ACHN (cell line): ENCODE data around the gene CELSR2.
A peak's percentile ranks its signal among the peaks of the same experiment; 100 is the strongest.
"Not testable (repeated sequence)": the region's sequence is repeated elsewhere in the genome, so short reads cannot be mapped to it uniquely, and the experiment has no call there.

Source experiments
- DNase-seq: peaks from one replicate; pipeline ENCODE4 v3.0.0-alpha.2; 2015
- in situ Hi-C: cut with HindIII; loops from 2 replicates; pipeline ENCODE4 v1.10.0; 2017; ENCODE audit warnings: low sequenced_read_pairs, low pct_ligation_motif_present, low pct_unique_long_range_greater_than_20kb

The CELSR2 gene

GRCh38 chr1:109248797-109249629 is at the start of gene CELSR2:
TSS of gene CELSR2 (plus strand) at chr1:109249539. CDS start at chr1:109250080, 541 bp downstream.
- peak; percentile 73 for DNase-seq
- in situ Hi-C loops, result no loop called here

DNA sequence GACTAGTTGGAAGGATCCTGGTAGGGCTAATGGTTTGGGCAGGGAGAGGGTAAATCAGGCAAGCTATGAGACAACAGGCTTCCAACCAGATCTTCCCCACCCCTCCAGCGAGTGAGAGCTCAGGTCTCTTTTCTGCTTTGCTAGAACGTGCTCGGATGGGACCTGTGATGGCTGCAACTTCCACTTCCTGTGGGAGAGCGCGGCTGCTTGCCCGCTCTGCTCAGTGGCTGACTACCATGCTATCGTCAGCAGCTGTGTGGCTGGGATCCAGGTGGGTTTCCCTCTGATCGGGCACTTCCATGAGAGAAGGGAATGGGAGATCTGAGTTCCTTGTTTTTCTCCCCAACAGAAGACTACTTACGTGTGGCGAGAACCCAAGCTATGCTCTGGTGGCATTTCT is 49.6 kb upstream of the CELSR2 start:
- in situ Hi-C loops, result no loop called here
- DNase-seq, result no peak

GRCh38 chr1:109201123-109201703 is 48.1 kb upstream of the CELSR2 start:
- DNase-seq, result peak; percentile 68
- in situ Hi-C loops, result no loop called here

DNA sequence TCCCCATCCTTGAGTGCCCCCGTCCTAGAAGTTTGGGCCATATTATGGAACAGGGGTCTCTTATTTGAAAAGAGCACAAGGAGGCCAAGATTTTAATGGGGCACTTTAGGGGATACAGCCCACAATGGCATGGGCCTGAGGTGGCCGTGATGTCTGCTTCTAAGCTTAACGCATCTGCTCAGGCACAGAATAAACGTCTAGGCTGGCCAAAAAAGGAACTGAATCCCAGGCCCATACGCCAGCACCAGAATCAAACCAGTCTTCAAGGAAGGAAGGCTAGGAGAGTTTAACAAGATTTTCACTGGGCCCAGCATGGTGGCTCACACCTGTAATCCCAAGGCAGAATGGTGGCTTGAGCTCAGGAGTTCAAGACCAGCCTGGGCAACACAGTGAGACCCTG is 44.9 kb upstream of the CELSR2 start:
- DNase-seq, result no peak
- in situ Hi-C loops, result no loop called here

- no peak for DNase-seq
- in situ Hi-C loops, result no loop called here
These were observed 43.0 kb upstream of the CELSR2 start for GRCh38 chr1:109206339-109206738.

GRCh38 chr1:109207467-109208103 is 41.8 kb upstream of the CELSR2 start:
- no peak for DNase-seq
- in situ Hi-C loops, result no loop called here

GRCh38 chr1:109208394-109208793 is 40.9 kb upstream of the CELSR2 start:
- no peak for DNase-seq
- in situ Hi-C loops, result no loop called here

- in situ Hi-C loops, result no loop called here
- no peak for DNase-seq
These were observed 40.4 kb upstream of the CELSR2 start for GRCh38 chr1:109208836-109209463.

GRCh38 chr1:109210058-109210457 is 39.3 kb upstream of the CELSR2 start:
- DNase-seq, result no peak
- in situ Hi-C loops, result no loop called here

GRCh38 chr1:109213345-109213823 is 36.0 kb upstream of the CELSR2 start:
- DNase-seq, result no peak
- in situ Hi-C loops, result no loop called here

DNA sequence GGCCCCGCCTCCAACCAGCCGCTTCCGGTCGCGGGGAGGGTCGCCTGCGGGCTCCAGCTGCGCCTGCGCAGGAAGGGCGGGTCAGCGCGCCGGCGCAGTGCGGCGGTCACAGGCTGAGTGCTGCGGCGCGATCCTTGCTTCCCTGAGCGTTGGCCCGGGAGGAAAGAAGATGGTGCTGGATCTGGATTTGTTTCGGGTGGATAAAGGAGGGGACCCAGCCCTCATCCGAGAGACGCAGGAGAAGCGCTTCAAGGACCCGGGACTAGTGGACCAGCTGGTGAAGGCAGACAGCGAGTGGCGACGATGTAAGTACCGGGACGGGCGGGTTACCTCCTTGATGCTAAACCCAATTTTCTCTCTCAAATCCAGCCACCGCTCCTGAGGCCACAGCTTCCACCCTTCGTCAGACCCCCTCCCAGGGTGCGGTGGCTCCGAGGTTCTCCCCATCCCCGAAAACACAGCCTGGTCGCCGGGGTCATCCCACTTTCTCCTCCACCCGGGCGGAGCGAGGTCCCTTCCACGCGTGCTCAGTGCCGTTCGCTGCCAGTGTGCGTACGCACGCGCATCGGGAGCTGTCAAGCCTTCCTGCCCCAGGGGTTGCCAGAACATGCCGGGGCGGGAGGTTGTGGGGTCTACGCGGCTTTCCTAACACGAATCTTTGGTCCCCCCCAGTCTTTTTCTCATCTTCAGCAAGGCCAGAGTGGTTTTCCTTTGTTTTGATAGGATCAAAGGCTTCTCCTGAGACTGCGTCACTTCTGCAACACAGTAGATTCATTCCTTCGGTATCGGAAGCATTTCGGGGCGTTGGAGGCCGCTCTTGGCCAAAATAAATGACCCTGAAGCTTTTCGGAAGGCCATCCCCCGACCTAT is 35.3 kb upstream of the CELSR2 start, which contains the start of gene SARS1:
TSS of gene SARS1 (plus strand) at position 95 of the 870 bp plus-strand sequence. CDS start at position 170, 75 bp downstream.
- in situ Hi-C loops, result no loop called here
- peak; percentile 85 for DNase-seq

GRCh38 chr1:109214695-109215623 is 34.4 kb upstream of the CELSR2 start:
- in situ Hi-C loops, result no loop called here
- peak; percentile 86 for DNase-seq

DNA sequence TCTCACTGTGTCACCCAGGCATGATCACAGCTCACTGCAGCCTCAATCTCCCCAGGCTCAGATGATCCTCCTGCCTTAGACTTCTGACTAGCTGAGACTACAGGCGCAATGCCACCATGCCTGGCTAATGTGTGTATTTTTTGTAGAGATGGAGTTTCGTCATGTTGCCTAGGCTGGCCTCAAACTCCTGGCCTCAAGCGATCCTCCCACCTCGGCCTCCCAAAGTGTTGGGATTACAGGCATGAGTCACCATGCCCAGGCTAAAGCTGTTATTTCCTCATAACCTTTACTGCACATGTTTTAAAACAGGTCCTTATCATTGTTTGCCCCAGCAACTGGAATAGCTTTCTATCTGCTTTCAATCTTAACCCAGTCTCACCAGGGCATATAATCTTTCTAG is 32.7 kb upstream of the CELSR2 start:
- no peak for DNase-seq
- in situ Hi-C loops, result no loop called here

GRCh38 chr1:109218516-109218915 is 30.8 kb upstream of the CELSR2 start:
- in situ Hi-C loops, result no loop called here

DNA sequence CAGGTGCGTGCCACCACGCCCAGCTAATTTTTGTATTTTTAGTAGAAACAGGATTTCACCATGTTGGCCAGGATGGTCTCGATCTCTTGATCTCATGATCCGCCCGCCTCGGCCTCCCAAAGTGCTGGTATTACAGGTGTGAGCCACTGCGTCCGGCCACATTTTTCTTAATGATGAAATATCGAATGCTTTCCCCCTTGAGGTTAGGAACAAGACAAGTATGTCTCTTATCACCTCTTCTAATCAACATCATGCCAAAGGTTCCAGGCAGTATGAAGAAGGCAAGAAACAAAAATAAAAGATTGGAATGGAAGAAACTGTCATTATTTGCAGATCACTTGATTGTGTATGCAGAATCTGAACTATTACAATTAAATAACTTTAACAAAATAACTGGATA is 28.1 kb upstream of the CELSR2 start:
- DNase-seq, in situ Hi-C loops: not testable (repeated sequence)

More at GRCh38 chr1:109218516-109218915, 30.8 kb upstream of the CELSR2 start:
- DNase-seq, result no peak

GRCh38 chr1:109225308-109225707 is 24.0 kb upstream of the CELSR2 start:
- in situ Hi-C loops, result no loop called here
- DNase-seq, result no peak
